ENCODE data around the gene TSPAN19.
"Not testable (repeated sequence)": the region's sequence is repeated elsewhere in the genome, so short reads cannot be mapped to it uniquely, and the experiment has no call there.

Gene TSPAN19

DNA sequence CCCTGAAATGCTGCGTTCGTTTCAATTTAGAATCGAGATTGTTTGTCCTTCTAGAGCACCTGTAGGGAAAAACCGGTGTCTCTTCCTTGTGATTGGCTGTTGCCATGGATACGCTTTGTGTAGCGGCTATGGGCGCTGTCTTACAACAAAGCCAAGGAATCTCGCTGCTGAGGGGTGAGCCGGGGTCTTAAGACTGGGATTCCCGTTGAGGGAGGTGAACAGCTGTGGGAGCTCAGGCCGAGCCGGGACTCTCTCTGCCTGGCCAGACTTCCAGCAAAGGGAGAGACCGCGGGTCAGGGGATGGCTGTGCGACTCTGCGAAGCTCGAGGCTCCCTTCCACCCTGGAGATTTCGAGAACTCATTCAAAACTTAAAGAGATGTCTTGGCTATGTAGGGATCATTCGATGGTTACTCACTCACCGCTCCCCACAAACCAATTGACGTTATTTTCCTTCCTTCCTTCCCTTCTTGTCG is at the start of gene TSPAN19, which contains the start of gene LRRIQ1:
Gene TSPAN19, minus strand, starts transcription at position 44 of the 474 bp plus-strand sequence. CDS start 6,331 bp downstream, outside the sequence.
Gene LRRIQ1, plus strand, starts transcription at position 118 of the 474 bp plus-strand sequence. CDS start 1,826 bp downstream, outside the sequence.
- FAIRE-seq, result no peak

DNA sequence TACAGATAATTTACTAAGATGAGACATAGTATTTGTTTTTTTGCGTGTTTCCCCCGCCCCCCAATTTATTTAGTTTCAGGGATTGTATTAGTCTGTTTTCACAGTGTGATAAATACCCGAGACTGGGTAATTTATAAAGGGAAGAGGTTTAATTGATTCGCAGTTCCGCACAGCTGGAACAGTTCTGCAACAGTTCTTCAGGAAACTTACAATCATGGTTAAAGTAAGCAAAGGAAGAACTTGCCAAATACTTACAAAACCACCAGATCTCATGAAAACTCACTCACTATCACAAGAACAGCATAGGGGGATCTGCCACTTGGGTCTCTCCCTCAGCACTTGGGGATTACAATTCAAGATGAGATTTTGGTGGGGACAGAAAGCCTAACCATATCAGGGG is 49.0 kb upstream of the TSPAN19 start:
- FAIRE-seq, result no peak

- FAIRE-seq, result peak; percentile 74
Observed at GRCh38 chr12:85076688-85077430, 40.8 kb upstream of the TSPAN19 start.

DNA sequence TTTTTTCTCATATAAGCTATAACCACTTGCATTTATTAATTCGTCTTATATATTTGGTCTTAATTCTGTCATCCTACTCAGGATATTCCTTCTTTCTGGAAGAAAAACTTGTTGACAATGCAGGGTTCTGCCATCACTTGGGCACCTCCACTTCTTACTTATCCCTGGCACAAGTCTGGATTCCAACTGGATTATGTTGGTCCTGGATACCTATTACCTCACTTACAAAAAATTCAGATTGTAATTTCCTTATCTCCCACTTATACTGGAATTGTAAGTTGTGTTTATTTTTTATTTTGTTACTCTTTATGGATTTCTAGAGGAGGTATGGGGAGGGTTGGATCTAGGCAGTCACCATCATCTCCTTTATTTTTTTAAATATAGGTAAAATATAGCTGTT is 36.7 kb upstream of the TSPAN19 start:
- no peak for FAIRE-seq

GRCh38 chr12:85065837-85066482 is 29.9 kb upstream of the TSPAN19 start:
- FAIRE-seq, result no peak

DNA sequence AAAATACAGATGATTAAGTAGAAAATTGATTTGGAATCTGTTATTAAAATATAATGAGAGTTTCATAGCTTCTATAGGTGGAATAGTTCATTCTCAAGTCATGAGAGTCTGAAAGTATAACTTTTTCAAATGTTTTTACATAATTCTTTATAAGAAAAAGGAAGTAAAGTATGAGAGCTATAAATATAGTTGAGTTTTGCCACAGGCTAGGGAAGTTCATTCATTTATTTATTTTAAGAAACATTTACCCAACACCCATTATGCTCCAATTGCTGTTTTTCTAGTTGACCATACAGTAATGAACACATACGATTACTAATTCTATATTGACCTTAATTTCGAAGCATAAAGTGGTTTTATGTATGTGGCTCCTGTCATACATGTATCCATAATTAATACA is 24.8 kb upstream of the TSPAN19 start:
- FAIRE-seq, result no peak

DNA sequence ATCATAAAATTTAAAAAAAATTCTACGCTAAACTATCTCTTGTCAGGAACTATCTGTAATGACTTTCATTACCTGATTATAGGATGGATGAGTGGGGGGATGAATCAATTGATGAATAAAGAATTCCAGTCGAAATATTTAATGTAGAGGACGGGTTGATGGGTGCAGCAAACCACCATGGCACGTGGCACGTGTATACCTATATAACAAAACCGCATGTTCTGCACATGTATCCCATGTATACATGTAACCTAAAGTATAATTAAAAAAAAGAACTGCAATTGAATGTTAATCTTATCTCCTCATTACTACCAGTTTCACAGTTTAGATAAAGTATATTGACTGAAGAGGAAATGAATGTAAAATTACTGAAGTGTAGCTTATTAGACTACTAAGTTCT is 23.5 kb upstream of the TSPAN19 start:
- no peak for FAIRE-seq

DNA sequence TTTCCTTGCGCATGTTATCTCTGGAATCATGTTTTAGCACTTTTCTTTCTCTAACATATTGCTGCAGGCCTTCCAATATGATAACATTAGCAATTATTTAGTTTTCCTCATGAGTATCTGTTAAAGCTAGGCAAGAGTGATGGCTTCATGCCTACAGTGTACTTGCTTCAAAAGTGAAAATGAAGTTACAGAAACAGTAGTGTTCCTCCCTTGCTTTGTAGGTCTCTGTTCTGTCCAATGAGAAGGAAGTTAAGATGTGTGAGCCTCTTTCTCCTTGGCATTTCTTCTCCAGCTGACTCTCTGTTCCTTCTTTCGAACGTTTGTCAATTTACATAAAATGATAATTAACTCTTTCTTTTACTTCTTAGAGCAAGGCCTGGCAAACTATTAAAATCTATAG is 22.3 kb upstream of the TSPAN19 start:
- no peak for FAIRE-seq

DNA sequence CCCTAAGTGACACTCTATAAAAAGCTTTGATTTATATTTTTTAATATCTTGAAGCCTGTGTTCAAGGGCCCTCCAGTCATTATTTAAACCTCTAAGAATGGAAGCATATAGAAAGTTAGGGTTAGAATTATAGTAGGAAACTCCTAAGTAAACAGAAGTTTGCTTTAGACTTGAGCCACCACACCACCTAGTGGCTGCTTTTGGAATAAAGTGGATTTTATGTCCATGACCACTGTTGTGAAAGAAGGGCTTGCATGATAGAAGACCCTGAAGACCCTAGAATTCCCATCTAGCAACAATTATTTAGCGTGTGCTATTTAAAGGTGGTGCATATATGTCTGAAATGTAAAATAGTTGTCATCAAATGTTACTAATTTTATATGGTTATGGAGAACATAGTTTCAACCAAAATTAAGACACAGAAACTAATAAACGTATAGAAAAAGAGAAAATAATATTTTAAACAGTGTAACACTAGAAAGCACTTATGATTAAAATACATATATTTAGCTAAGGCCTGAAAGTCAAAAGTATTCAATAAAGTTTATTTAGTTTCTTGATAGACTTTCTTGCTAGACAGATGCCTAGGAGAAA is 21.4 kb upstream of the TSPAN19 start:
- FAIRE-seq, result peak; percentile 25

- peak; percentile 80 for FAIRE-seq
Observed at GRCh38 chr12:85043829-85044228, 7.8 kb upstream of the TSPAN19 start.

- FAIRE-seq, result no peak
Observed at GRCh38 chr12:85041395-85041794, 5.3 kb upstream of the TSPAN19 start.

DNA sequence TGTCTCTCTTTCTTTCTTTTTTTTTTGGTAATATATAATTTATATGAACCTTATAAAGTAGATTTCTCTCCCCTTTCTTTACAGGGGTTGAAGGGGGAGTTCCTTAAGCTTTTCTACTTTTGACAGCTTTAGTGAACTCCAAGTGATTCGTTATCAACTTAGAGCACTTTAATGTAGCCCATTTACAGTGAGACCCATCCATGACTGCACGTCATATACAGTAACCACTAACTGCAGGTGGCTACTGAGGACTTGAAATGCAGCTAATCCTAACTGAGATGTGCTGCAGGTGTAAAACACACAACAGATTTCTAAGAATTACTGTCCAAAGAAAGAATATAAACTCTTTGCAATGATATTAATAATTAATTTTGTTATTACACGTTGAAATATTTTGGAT is 656 bp upstream of the TSPAN19 start:
- FAIRE-seq, result peak; percentile 6

DNA sequence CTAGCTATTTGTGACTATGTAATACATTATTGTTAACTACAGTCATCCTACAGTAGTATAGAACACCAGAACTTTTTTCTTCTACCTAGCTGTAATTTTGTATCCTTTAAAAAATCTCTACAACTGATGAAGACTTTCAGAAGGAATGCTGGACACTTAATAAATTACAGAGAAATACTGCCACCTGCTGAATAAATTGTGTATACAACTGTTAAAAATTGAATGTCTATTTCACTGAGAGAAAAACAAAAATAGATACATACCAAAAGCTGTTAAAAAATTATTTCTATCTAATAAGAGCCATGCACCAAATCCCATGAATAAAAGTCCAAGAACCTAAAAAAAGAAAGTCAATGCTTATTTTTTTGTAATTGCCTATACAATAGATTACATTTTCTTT is 6.6 kb downstream of the TSPAN19 start:
- peak; percentile 95 for FAIRE-seq

DNA sequence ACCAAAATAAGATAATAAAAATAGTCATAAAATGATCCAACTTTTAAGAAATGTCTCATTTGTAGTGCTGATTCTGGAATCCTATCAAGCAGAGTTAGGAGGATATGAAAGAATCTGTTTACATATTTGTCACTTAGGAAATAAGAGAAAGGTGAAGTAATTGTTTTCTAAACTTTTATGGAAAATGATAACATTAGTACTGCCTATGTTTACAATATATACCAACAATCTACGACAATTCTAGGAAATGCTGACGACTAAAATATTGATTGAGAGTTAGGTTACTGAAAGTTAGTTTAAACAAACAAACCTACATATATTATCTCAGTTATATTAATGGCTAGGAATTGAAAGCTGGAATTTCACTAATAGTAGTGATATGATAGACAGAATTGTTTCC is 18.0 kb downstream of the TSPAN19 start:
- FAIRE-seq, result no peak

DNA sequence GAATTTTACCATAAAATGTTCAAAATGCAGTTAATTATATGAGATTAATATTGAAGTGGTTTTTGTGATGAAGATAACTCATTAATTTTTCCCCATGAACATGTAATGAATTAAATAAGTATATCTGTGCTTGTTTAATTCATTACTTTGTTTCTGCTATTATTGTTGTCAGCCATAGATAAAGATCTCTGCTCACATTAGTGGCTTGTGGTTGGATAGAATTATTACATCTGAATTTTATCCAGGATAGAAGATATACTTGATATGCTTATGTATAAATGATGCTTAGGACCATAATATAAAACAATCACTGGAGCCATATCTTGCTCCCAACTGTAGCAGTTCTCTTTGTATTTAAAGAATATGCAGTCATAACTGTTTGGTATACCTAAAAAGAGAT is 18.5 kb downstream of the TSPAN19 start:
- no peak for FAIRE-seq

DNA sequence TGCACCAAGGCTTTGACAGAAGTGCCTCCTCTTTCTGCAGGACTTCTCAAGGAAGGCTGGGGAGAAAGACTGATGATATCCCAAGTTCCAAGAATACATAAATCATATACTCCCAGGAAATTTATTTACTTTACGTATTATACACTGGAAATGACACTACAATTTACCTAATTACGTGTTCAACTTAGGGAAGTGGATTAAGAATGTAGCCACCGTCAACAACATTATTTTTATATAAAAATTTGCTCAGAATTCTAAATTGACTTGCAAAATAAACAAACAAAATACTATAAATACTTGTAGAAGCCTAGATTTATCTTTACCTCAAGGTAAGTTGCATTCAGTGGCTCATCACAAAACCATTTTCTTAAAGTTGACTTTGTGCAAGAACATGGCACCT is 18.9 kb downstream of the TSPAN19 start:
- no peak for FAIRE-seq

- no peak for FAIRE-seq
Observed at GRCh38 chr12:85016413-85016812, 19.7 kb downstream of the TSPAN19 start.

DNA sequence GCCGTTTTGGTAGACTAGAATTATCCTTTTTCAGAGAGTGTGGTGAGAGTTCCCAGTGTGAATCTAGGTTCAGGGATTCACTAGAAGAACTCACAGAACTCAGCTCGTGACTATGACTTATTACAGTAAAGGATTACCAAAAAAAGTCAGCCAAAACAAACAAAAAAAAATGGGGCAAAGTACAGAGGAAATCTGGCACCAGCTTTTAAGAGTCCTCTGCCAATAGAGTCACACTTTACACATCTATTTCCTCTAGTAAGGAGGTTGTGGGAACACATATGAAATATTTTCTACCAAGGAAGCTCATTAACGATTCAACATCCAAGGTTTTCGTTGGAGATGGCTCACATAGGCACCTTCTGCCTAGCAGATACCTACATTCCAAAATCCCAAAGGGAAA is 28.2 kb downstream of the TSPAN19 start:
- no peak for FAIRE-seq

DNA sequence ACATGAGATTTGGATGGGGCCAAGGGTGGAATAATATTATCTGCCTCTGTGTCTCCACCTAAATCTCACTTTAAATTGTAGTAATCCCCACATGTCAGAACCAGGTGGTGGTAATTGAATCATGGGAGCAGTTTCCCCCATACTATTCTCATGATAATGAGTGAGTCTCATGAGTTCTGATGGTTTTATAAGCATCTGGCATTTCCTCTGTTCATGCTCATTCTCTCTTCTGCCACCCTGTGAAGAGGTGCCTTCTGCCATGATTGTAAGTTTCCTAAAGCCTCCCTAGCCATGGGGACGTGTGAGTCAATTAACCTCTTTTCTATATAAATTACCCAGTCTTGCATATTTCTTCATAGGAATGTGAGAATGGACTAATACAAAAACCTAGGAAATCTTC is 29.9 kb downstream of the TSPAN19 start:
- FAIRE-seq, result no peak

- FAIRE-seq, result no peak
Observed at GRCh38 chr12:85005615-85006014, 30.5 kb downstream of the TSPAN19 start.

- FAIRE-seq, result not testable (repeated sequence)
Observed at GRCh38 chr12:85005047-85005446, 31.0 kb downstream of the TSPAN19 start.

- FAIRE-seq, result no peak
Observed at GRCh38 chr12:85004204-85004603, 31.9 kb downstream of the TSPAN19 start.

DNA sequence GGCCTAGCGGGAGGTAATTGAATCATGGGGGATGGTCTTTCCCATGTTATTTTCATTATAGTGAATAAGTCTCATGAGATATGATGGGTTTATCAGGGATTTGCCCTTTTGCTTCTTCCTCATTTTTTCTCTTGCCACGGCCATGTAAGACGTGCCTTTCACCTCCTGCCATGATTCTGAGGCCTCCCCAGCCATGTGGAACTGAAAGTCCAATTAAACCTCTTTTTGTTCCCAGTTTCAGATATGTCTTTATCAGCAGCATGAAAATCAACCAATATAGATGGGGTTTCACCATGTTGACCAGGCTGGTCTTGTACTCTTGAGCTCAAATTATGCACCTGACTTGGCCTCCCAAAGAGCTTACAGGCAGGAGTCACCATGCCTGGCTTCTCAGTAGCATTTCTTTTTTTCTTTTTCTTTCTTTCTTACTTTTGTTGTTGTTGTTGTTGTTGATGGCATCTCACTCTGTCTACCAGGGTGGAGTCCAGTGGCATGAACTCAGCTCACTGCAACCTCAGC is 33.2 kb downstream of the TSPAN19 start:
- no peak for FAIRE-seq

DNA sequence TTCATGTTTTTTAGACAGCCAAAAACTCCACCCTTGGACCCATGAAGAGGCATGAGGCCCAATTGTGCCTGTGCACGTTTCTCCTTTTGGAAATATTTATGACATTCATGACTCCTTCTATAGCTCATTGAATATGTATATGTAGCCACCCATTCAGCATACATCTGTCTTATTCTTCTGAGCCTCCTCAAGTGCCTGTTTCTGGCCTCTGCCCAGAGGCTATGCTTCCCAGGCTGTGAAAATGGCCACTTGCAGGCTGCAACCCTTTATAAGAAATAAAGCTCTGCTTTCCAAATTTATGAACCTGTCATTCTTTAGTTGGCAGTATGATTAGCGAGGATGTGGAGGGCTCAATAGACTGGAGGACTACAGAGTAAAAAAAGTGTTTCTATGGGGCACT is 35.3 kb downstream of the TSPAN19 start:
- FAIRE-seq, result no peak

Data from A204.1 (cell line).